ENCODE data around the gene HS3ST2. TPM values are rescaled to one million over a fixed set of nuclear protein-coding genes. Genes with fewer than 3 reads are reported as not detected.
"Not testable (repeated sequence)": the region's sequence is repeated elsewhere in the genome, so short reads cannot be mapped to it uniquely, and the experiment has no call there.

The HS3ST2 gene
- total RNA-seq, 1 experiment from 2014 or later: not detected

- in situ Hi-C loops (cut with HindIII; ENCODE audit: low pct_unique_long_range_greater_than_20kb, low sequenced_read_pairs): no loop called here
Measured at GRCh38 chr16:22804893-22805292, 9.1 kb upstream of the HS3ST2 start.

GRCh38 chr16:22805326-22805725 is 8.6 kb upstream of the HS3ST2 start:
- in situ Hi-C loops (cut with HindIII; ENCODE audit: low pct_unique_long_range_greater_than_20kb, low sequenced_read_pairs): no loop called here
- no peak for DNase-seq (ENCODE audit: low read depth, low spot score)

More at GRCh38 chr16:22804893-22805292, 9.1 kb upstream of the HS3ST2 start:
- DNase-seq (ENCODE audit: low read depth, low spot score): no peak

- DNase-seq (ENCODE audit: low read depth, low spot score): no peak
- in situ Hi-C loops (cut with HindIII; ENCODE audit: low pct_unique_long_range_greater_than_20kb, low sequenced_read_pairs): no loop called here
Measured at GRCh38 chr16:22806811-22807210, 7.2 kb upstream of the HS3ST2 start.

GRCh38 chr16:22810226-22810625 is 3.7 kb upstream of the HS3ST2 start:
- no peak for DNase-seq (ENCODE audit: low read depth, low spot score)
- in situ Hi-C loops (cut with HindIII; ENCODE audit: low pct_unique_long_range_greater_than_20kb, low sequenced_read_pairs): no loop called here

GRCh38 chr16:22813223-22813947 is 577 bp upstream of the HS3ST2 start:
- in situ Hi-C loops (cut with HindIII; ENCODE audit: low pct_unique_long_range_greater_than_20kb, low sequenced_read_pairs): no loop called here
- DNase-seq (ENCODE audit: low read depth, low spot score): peak; percentile 45

GRCh38 chr16:22814711-22815105 is 746 bp downstream of the HS3ST2 start:
- in situ Hi-C loops (cut with HindIII; ENCODE audit: low pct_unique_long_range_greater_than_20kb, low sequenced_read_pairs): no loop called here

GRCh38 chr16:22815863-22816262 is 1.9 kb downstream of the HS3ST2 start:
- in situ Hi-C loops (cut with HindIII; ENCODE audit: low pct_unique_long_range_greater_than_20kb, low sequenced_read_pairs): no loop called here
- DNase-seq (ENCODE audit: low read depth, low spot score): no peak

More at GRCh38 chr16:22814711-22815105, 746 bp downstream of the HS3ST2 start:
- DNase-seq (ENCODE audit: low read depth, low spot score): no peak

GRCh38 chr16:22816475-22816874 is 2.5 kb downstream of the HS3ST2 start:
- in situ Hi-C loops (cut with HindIII; ENCODE audit: low pct_unique_long_range_greater_than_20kb, low sequenced_read_pairs): no loop called here
- DNase-seq (ENCODE audit: low read depth, low spot score): no peak

- in situ Hi-C loops (cut with HindIII; ENCODE audit: low pct_unique_long_range_greater_than_20kb, low sequenced_read_pairs); DNase-seq (ENCODE audit: low read depth, low spot score): not testable (repeated sequence)
Measured at GRCh38 chr16:22818736-22819135, 4.8 kb downstream of the HS3ST2 start.

GRCh38 chr16:22838681-22839080 is 24.7 kb downstream of the HS3ST2 start:
- no peak for DNase-seq (ENCODE audit: low read depth, low spot score)

GRCh38 chr16:22842031-22842430 is 28.1 kb downstream of the HS3ST2 start:
- in situ Hi-C loops (cut with HindIII; ENCODE audit: low pct_unique_long_range_greater_than_20kb, low sequenced_read_pairs): not testable (repeated sequence)

More at GRCh38 chr16:22838681-22839080, 24.7 kb downstream of the HS3ST2 start:
- in situ Hi-C loops (cut with HindIII; ENCODE audit: low pct_unique_long_range_greater_than_20kb, low sequenced_read_pairs): no loop called here

GRCh38 chr16:22843122-22843521 is 29.2 kb downstream of the HS3ST2 start:
- in situ Hi-C loops (cut with HindIII; ENCODE audit: low pct_unique_long_range_greater_than_20kb, low sequenced_read_pairs): no loop called here
- no peak for DNase-seq (ENCODE audit: low read depth, low spot score)

More at GRCh38 chr16:22842031-22842430, 28.1 kb downstream of the HS3ST2 start:
- DNase-seq (ENCODE audit: low read depth, low spot score): not testable (repeated sequence)

GRCh38 chr16:22843856-22844255 is 29.9 kb downstream of the HS3ST2 start:
- no peak for DNase-seq (ENCODE audit: low read depth, low spot score)
- in situ Hi-C loops (cut with HindIII; ENCODE audit: low pct_unique_long_range_greater_than_20kb, low sequenced_read_pairs): no loop called here

GRCh38 chr16:22844416-22844815 is 30.5 kb downstream of the HS3ST2 start:
- no peak for DNase-seq (ENCODE audit: low read depth, low spot score)
- in situ Hi-C loops (cut with HindIII; ENCODE audit: low pct_unique_long_range_greater_than_20kb, low sequenced_read_pairs): no loop called here

- in situ Hi-C loops (cut with HindIII; ENCODE audit: low pct_unique_long_range_greater_than_20kb, low sequenced_read_pairs): no loop called here
- no peak for DNase-seq (ENCODE audit: low read depth, low spot score)
Measured at GRCh38 chr16:22847100-22847499, 33.1 kb downstream of the HS3ST2 start.

- in situ Hi-C loops (cut with HindIII; ENCODE audit: low pct_unique_long_range_greater_than_20kb, low sequenced_read_pairs): no loop called here
- DNase-seq (ENCODE audit: low read depth, low spot score): no peak
Measured at GRCh38 chr16:22847690-22848089, 33.7 kb downstream of the HS3ST2 start.

GRCh38 chr16:22848451-22848850 is 34.5 kb downstream of the HS3ST2 start:
- DNase-seq (ENCODE audit: low read depth, low spot score): no peak
- in situ Hi-C loops (cut with HindIII; ENCODE audit: low pct_unique_long_range_greater_than_20kb, low sequenced_read_pairs): no loop called here

GRCh38 chr16:22849517-22849916 is 35.6 kb downstream of the HS3ST2 start:
- in situ Hi-C loops (cut with HindIII; ENCODE audit: low pct_unique_long_range_greater_than_20kb, low sequenced_read_pairs): no loop called here
- DNase-seq (ENCODE audit: low read depth, low spot score): peak; percentile 51

- in situ Hi-C loops (cut with HindIII; ENCODE audit: low pct_unique_long_range_greater_than_20kb, low sequenced_read_pairs): no loop called here
- no peak for DNase-seq (ENCODE audit: low read depth, low spot score)
Measured at GRCh38 chr16:22855231-22855630, 41.3 kb downstream of the HS3ST2 start.

Data from SK-MEL-5 (cell line).